Measurements from ENCODE around the gene SCN5A.

The SCN5A gene

GRCh38 chr3:38536671-38537070 is 112.8 kb downstream of the SCN5A start:
- no peak for TF ChIP-seq OSR1 (CRISPR knock-in tag; IDR thresholded peaks at IDR 0.05)
- no peak for TF ChIP-seq GLIS3 (CRISPR knock-in tag; IDR thresholded peaks at IDR 0.05)
- no peak for TF ChIP-seq PPARA (CRISPR knock-in tag; IDR thresholded peaks at IDR 0.05; ENCODE audit: borderline replicate concordance)
- no peak for TF ChIP-seq ARNTL (CRISPR knock-in tag; IDR thresholded peaks at IDR 0.05; ENCODE audit: borderline replicate concordance, low read depth)
- no peak for TF ChIP-seq ZNF70 (CRISPR knock-in tag; IDR thresholded peaks at IDR 0.05)
- no peak for TF ChIP-seq ZC3H10 (CRISPR knock-in tag; IDR thresholded peaks at IDR 0.05)
- TF ChIP-seq ZNF8 (CRISPR knock-in tag; IDR thresholded peaks at IDR 0.05), result no peak
- no peak for TF ChIP-seq POU6F1 (CRISPR knock-in tag; IDR thresholded peaks at IDR 0.05; ENCODE audit: borderline replicate concordance, low read depth)
- no peak for TF ChIP-seq CSRNP3 (CRISPR knock-in tag; IDR thresholded peaks at IDR 0.05)
- TF ChIP-seq TSHZ2 (CRISPR knock-in tag; IDR thresholded peaks at IDR 0.05), result no peak
- TF ChIP-seq BACH2 (CRISPR knock-in tag; IDR thresholded peaks at IDR 0.05; ENCODE audit: borderline replicate concordance), result no peak
- no peak for TF ChIP-seq TCF4 (CRISPR knock-in tag; IDR thresholded peaks at IDR 0.05; ENCODE audit: borderline replicate concordance)
- no peak for TF ChIP-seq CSDC2 (CRISPR knock-in tag; IDR thresholded peaks at IDR 0.05)
- TF ChIP-seq ZNF565 (CRISPR knock-in tag; conservative IDR thresholded peaks at IDR 0.05; ENCODE audit: low read depth), result no peak
- no peak for TF ChIP-seq SNAI2 (CRISPR knock-in tag; IDR thresholded peaks at IDR 0.05)
- TF ChIP-seq PATZ1 (CRISPR knock-in tag; IDR thresholded peaks at IDR 0.05; ENCODE audit: borderline replicate concordance), result no peak
- no peak for TF ChIP-seq TOX (CRISPR knock-in tag; IDR thresholded peaks at IDR 0.05; ENCODE audit: borderline replicate concordance)
- ATAC-seq, result no peak

- no peak for ATAC-seq
- no peak for TF ChIP-seq RARB (CRISPR knock-in tag; IDR thresholded peaks at IDR 0.05)
Observed at GRCh38 chr3:38534604-38535003, 114.9 kb downstream of the SCN5A start.

GRCh38 chr3:38534180-38534579 is 115.3 kb downstream of the SCN5A start:
- TF ChIP-seq ZNF565 (CRISPR knock-in tag; conservative IDR thresholded peaks at IDR 0.05; ENCODE audit: low read depth), result no peak
- ATAC-seq, result no peak

- no peak for TF ChIP-seq CSRNP3 (CRISPR knock-in tag; IDR thresholded peaks at IDR 0.05)
- no peak for TF ChIP-seq ZNF8 (CRISPR knock-in tag; IDR thresholded peaks at IDR 0.05)
- no peak for TF ChIP-seq RARB (CRISPR knock-in tag; IDR thresholded peaks at IDR 0.05)
- no peak for TF ChIP-seq PPARA (CRISPR knock-in tag; IDR thresholded peaks at IDR 0.05; ENCODE audit: borderline replicate concordance)
- no peak for TF ChIP-seq TSHZ2 (CRISPR knock-in tag; IDR thresholded peaks at IDR 0.05)
- no peak for TF ChIP-seq PATZ1 (CRISPR knock-in tag; IDR thresholded peaks at IDR 0.05; ENCODE audit: borderline replicate concordance)
- TF ChIP-seq BACH2 (CRISPR knock-in tag; IDR thresholded peaks at IDR 0.05; ENCODE audit: borderline replicate concordance), result no peak
- TF ChIP-seq ZNF565 (CRISPR knock-in tag; conservative IDR thresholded peaks at IDR 0.05; ENCODE audit: low read depth), result no peak
- TF ChIP-seq ZC3H10 (CRISPR knock-in tag; IDR thresholded peaks at IDR 0.05), result no peak
- ATAC-seq, result no peak
Observed at GRCh38 chr3:38533285-38533976, 116.1 kb downstream of the SCN5A start.

Data from SK-N-SH treated with all-trans-retinoic acid at 6 μM for 48 hours (cell line).